ENCODE results near the gene PRSS16. TPM values are rescaled to one million over a fixed set of nuclear protein-coding genes. Genes with fewer than 3 reads are reported as not detected.
"Not testable (repeated sequence)": the region's sequence is repeated elsewhere in the genome, so short reads cannot be mapped to it uniquely, and the experiment has no call there.

Gene PRSS16
- not detected in 2 replicates for total RNA-seq (2014; rRNA removed; shearing (Covaris generic))
- polyA plus RNA-seq (2015; cell fraction: cytosol; rRNA removed): 0.03 TPM in 1 of 2 replicates, not detected in the other
- polyA plus RNA-seq (2015; cell fraction: nucleus; rRNA removed): not detected in 2 replicates

DNA sequence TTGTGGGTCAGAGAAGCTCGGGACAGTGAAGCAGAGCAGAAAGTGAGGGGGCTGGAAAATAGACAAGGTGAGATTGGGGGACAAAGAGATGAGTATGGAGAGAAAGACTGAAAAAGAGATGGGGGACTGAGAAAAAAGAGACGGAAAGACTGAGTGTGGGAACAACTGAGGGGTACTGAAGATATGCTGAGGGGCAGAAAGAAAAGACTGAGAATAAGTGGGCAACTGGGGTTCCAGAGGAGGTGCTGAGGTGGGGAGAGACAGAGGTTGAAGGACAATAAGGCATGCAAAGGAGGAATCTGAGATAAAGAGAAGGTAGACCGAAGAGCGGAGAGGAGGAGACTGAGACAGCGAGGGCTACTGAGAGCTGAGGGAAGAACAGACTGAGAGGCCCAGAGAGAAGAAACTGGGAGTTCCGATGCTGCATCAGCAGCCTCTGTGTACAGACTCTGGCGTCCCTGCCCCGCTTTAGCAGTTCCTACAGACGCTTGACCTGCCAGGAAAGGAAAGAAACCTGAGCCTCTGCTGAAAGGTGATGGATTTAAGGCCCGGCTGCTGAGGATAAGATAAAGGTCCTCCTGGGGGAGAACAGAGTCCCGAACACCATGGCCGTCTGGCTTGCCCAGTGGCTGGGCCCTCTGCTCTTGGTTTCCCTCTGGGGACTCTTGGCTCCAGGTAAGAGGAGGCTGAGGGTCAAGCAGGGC lies at the start of gene PRSS16:
Gene PRSS16 (plus strand): TSS at position 569 of the 704 bp plus-strand sequence. CDS start 37 bp downstream, at position 606.
- DNase-seq (ENCODE audit: low read depth): no peak

DNA sequence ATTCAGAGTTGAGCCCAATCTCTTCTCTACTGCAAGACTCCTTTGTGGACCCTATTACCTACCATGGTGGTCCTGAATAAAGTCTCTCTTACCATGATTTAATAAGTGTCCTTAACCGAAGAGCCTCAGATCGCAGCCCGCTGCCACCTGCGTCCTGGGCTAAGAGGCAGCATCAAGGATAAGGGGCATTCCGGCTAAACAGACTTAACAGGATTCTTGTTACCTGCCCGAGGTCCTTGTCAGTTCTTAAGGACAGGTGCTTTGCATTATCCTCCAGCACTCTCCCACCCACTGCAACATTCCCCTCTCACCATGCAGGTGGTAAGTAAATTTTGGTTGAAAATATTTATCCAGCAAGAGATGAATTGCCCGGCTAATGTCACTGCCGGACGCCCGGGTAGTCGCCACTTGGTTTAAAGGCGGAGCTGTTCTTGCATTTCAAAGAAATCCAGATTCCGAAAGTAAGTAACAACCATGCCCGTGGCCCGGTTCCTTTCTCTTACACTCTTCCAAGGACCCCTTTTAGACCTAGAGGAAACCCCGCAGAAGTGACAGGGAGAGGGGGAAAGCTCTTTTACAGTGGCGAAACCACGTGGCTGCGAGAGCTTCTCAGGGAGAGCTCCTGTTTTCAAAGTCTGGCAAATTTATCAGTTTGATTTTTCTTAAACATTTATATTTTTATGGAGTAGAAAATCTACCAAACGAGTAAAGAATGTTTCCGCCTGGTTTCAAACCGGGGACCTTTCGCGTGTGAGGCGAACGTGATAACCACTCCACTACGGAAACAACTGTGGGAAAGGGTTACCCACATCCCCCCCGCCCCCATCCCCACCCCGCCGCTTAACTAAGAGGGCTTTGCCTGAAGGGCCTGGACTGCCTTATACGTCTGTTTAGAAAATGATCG lies 41.9 kb upstream of the PRSS16 start:
- DNase-seq (ENCODE audit: low read depth): peak; percentile 64

DNA sequence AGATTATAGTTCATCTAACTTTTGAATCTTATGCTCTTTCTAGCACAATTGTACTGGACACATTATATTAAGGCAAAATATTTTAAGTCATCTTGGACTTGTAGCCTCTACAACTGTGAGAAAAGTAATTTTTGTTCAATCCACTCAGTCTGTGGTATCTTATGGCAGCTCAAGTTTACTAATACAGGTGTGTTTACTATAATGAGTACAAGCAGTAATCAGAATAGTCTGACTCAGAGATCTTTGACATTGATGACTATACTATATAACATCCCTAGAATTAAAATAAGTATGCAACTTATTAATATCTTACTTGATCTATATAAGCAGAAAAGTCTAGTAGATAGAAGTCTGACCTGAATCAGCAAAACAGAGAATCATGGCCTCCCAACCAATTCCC lies 40.7 kb upstream of the PRSS16 start:
- DNase-seq (ENCODE audit: low read depth): no peak

DNA sequence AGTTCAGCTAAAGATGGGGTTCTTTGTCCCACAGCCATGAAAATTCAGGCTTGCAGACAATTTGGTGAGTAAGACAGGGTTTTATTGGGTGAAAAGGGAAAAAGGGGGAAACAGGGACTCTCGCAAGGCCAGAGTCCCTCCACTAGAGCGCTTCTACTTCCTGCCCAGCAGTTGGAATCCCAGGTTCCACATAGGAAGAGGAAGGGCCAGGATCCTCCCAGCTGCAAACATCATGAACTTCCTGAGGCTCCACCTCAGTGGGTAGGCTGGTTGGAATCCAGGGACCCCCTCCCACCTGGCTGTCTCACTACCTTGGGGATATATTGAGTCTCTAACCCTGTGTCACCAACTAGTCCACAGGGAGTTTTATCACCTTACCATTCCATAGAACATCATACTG lies 39.5 kb upstream of the PRSS16 start:
- DNase-seq (ENCODE audit: low read depth): no peak

DNA sequence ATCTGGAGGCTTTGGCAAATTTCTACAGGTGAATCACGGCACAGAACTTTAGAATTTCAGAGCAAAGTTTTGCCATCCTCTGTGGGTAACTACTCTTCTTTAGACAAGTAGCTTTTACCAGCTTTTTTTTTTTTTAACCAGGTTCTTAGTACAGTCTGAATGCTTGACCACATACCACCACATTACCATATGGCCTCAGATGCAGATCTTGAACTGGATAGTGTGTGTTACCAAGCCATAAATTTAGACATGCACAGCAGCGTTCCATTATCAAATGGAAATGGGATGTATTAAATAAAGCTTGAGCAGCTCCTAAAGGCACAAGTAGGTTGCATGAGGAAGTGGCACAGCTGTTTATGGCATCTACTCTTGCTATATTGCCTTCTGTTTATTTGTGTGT lies 38.3 kb upstream of the PRSS16 start:
- DNase-seq (ENCODE audit: low read depth): no peak

DNA sequence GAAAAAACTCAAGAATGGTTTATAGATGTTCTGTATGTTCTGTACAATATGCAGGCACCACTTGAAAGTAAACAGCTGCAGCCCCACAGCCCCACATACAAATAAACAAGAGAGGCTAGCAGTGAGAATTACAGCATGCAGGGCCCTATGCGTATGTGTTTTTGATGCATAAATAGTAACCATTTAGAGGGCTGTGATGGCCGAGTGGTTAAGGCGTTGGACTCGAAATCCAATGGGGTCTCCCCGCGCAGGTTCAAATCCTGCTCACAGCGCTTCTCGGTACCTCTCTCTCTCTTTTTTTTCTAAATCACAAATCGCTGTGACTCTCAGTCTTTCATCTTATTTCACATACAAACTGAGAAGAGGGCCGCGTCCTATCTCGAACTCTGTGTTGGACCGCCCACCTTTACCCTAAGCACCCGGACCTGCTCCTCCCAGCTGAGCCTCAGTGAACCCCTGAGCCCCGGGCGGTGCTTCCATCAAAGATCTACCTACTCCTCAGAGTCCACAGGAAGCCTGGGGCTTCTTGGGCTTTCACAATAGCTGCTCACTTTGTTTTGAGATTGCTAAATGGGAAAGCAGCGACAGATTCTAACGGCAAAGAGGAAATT lies 37.7 kb upstream of the PRSS16 start:
- peak; percentile 69 for DNase-seq (ENCODE audit: low read depth)

DNA sequence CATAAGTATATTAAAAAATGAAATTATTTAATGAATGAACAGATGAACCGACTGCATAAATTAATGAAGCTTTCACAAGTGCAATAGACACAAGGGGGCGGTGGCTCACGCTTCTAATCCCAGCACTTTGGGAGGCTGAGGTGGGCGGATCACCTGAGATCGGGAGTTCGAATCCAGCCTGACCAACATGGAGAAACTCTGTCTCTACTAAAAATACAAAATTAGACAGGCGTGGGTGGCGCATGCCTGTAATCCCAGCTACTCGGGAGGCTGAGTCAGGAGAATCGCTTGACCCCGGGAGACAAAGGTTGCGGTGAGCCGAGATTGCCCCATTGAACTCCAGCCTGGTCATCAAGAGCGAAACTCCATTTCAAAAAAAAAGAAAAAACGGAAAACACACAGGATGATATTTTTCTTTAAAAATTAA lies 34.4 kb upstream of the PRSS16 start:
- DNase-seq (ENCODE audit: low read depth): peak; percentile 77

DNA sequence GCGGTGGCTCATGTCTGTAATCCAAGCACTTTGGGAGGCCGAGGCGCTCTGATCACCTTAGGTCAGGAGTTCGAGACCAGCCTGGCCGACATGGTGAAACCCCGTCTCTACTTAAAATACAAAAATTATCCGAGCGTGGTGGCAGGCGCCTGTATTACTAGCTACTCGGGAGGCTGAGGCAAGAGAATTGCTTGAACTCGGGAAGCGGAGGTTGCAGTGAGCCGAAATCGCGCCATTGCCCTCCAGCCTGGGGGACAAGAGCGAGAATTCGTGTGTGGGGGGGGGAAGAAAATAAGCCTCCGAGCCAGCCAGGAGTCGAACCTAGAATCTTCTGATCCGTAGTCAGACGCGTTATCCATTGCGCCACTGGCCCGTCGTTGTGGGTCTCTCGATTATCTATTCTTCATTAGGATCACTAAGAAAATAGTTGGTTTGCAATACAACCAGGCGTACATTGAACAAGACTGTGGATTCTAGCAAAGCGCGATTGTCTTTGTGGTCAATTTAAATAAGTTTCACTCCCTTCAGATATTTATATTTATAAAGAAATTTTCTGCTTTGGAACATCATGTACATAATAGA lies 33.9 kb upstream of the PRSS16 start:
- peak; percentile 80 for DNase-seq (ENCODE audit: low read depth)

- DNase-seq (ENCODE audit: low read depth): peak; percentile 50
These were observed 33.3 kb upstream of the PRSS16 start for GRCh38 chr6:27214126-27214601.

DNA sequence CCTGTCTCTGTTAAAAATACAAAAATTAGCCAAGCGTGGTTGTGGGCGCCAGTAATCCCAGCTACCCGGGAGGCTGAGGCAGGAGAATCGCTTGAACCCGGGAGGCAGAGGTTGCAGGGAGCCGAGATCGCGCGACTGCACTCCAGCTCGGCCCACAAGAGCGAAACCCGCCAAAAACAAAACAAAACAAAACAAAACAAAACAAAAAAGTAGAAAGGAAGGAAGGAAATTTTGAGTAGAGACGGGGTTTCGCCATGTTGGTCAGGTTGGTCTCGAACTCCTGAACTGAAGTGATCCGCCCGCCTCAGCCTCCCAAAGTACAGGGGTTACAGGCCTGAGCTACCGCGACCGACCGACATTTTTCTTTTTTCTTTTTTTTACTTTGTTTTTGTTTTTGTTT lies 30.6 kb upstream of the PRSS16 start:
- DNase-seq (ENCODE audit: low read depth): no peak

DNA sequence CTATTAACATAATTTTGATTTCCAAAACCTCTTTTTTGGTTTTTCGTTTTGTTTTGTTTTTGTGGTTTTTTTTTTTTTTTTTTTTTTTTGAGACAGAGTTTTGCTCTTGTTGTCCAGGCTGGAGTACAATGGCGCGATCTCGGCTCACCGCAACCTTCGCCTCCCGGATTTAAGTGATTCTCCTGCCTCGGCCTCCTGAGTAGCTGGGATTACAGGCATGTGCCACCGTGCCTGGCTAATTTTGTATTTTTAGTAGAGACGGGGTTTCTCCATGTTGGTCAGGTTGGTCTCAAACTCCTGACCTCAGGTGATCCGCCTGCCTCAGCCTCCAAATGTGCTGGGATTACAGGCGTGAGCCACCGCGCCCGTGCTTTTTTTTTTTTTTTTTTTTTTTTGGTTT lies 24.5 kb upstream of the PRSS16 start:
- not testable (repeated sequence) for DNase-seq (ENCODE audit: low read depth)

DNA sequence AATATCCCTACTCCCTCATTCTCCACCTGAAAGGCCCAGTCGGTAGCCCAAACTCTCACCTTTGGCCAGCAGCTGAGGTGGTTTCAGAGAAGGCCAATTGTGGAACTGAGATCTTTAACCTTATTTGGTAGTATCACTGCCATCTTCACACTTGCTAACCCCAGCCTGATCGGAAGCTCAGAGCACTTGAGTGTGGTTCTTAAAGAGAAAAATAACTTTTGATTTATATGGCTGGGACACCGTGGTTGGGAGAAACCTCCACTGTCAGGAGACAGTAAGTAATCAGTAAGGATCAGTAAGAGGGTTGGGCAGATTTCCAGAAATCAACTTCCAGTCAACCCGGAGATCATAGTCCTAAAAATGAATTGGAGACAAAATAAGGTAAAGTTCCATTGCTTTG lies 22.8 kb upstream of the PRSS16 start:
- no peak for DNase-seq (ENCODE audit: low read depth)

GRCh38 chr6:27228963-27229477 lies 18.5 kb upstream of the PRSS16 start:
- no peak for DNase-seq (ENCODE audit: low read depth)

GRCh38 chr6:27230758-27231111 lies 16.8 kb upstream of the PRSS16 start:
- DNase-seq (ENCODE audit: low read depth): no peak

- DNase-seq (ENCODE audit: low read depth): no peak
These were observed 12.9 kb upstream of the PRSS16 start for GRCh38 chr6:27234576-27234975.

DNA sequence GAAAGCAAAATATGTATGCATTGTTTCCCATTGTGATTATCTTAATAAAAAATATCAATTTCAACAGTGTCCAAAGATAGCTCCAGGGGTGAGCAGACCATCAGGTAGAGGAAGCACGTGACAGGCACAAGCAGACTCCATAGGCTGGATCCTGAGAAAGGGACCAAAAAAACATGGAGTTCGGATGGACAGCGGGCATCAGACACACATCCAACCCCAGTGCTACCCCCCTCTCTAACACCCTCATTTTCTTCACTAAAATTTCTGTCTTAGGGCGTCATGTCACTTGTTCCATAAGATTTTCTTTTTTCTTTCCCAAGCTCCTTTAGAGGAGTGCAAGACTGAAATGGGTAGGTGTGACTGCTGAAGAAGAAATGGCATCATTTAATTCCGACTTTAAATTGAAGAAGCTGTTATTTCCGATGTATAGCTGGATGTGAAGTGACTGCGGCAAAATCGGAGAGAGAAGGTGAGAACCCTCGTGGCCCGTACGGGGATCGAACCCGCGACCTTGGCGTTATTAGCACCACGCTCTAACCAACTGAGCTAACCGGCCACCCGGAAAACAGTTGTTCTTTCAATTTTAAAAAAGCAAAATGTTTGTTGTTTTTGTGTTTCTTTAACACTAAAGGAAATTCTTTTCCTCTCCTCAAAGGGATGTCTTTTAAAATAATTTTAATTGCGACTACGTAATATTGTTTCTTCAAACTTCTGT lies 10.3 kb upstream of the PRSS16 start:
- peak; percentile 90 for DNase-seq (ENCODE audit: low read depth)

GRCh38 chr6:27238010-27238983 lies 9.2 kb upstream of the PRSS16 start:
- DNase-seq (ENCODE audit: low read depth): peak; percentile 32

DNA sequence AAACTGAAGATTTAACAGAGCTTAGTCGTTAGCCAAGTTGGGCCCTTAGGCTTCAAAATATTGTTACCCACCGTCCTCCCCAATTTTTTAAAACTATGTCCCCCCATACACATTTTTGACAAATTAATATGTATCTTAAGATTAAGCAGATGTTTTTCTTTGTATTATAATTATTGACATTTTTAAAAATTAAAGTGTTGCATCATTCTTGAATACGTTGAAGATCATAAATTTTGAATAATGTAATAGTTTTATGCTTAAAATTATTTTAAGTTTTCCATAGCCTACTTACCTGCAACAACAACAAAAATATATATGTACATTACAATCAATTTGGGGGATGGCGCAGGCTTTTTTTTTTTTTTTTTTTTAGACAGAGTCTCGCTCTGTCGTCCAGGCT lies 8.2 kb upstream of the PRSS16 start:
- DNase-seq (ENCODE audit: low read depth): no peak

DNA sequence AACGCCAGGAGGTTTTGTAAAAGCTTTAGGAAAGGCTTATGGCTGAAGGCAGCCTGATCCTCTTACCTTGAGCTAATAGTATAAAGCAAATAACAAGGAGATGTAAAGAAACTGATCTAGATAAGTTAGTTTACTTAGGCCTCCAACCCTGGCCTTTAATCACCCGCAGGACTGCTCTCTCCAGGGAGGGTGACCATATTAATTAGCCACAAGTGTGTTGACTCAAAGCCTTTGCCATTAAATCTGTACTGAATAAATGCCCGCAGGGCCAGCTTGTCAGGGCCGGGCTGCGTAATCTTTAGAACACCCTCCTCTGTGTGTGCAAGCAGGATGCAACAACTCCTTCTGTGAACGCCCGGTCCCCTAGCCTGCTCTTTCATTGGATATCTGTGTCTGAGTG lies 6.1 kb upstream of the PRSS16 start:
- DNase-seq (ENCODE audit: low read depth): no peak

All from HT1080 (cell line).